ENCODE results near the gene PIP4K2B.

The PIP4K2B gene

DNA sequence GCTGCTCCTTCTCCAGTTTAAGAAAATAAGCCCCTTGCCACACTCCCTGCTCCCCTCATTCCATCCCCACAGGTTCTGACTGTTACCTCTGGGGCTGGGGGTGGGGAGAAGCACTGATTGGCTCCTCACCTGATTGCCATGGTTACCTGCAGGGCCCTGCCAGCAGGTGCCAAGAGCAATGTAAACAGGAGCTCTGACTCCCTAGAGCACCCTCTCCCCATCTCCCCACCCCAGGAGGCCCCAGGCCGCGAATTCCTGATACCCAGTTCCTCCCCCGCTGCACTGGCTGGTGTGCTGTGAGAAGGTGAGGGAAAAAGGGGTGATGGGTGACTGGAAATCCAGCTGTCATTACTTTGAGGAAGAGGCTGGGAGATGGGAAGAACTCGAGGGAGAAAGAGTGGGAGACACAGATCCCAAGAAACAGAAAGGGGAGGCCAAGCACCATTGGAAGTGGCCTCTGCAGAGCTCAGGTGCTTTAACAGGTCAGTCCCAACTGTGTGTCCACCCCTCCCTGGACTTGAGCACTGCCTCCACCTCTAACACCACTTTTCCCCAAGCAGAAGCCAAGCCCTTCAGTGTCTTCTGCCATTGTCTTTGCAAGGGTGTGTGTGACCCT, 55.7 kb downstream of the PIP4K2B start:
- Mint-ChIP-seq H3K4me1 (peaks cover 13% of the 10 kb centered on the region), H3K4me3 (no peak overlapping the region), H3K27me3 (peaks cover 44% of the 10 kb centered on the region), H3K36me3 (ENCODE audit: low read depth) (no peaks in the 10 kb centered on the region), H3K9me3 (no peaks in the 10 kb centered on the region), H3K27ac (no peak overlapping the region)
- ATAC-seq (no peak), DNase-seq (no peak)

DNA sequence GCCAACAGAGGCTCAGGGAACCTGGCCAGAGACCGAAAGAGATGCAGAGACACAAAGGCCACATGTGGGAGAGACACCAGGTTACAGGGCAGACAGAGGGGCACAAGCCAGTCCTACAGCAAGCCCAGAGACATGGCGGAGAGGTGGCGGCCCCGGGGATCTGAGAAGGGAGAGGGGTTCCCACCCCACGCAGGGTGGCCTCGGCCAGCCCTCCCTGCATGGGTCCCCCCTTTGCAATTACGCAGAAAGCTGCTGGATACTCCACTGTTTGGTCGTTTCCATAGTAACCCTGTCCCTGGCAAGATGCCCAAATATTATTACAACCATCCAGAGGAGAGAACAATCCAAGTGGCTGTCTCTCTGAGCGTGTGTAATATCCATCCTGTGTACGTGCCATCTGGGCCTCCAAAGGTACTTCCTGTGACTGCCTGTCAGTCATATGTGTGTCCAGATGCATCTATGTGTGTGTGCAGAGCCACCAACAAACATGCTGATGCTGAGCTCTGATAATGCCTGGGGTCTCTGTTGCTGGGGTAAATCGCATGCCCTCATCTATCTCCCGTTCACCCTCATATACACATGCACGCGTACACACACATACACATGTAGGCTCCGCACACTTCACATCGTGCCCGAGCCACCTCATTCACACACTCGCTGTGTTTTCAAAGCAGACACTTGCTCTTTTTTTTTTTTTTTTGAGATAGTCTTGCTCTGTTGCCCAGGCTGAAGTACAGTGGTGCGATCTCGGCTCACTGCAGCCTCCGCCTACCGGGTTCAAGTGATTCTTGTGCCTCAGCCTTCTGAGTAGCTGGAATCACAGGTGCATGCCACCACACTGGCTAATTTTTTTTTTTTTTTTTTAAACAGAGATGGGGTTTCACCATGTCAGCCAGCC, 56.7 kb downstream of the PIP4K2B start:
- Mint-ChIP-seq H3K4me1 (peaks cover 9% of the 10 kb centered on the region), H3K27ac (no peak overlapping the region), H3K9me3 (no peaks in the 10 kb centered on the region), H3K36me3 (ENCODE audit: low read depth) (no peaks in the 10 kb centered on the region), H3K4me3 (no peak overlapping the region), H3K27me3 (peaks cover 40% of the 10 kb centered on the region)
- ATAC-seq (no peak), DNase-seq (no peak)

DNA sequence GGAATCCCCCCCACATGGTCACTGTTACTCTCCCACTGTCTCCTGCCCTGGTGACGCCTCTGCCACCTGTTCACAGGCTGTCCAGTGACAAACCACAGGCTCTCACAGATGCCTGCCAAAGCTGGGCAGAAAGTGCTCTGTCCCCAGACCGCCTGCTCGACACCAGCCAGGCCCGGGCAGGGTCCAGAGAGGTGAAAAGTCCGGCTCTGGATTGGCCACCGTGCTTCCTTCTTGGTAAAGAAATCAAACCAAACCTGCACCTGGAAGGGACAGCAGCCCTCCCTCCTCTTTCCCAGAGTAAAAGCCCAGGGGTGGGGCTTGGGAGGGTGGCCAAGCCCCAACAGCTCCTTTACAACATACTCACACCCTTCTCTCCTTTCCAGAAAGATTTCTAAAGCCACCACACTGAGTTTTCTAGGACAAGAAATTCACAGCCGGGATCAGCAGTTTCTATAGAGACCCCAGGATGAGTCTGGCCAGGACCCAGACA, 57.4 kb downstream of the PIP4K2B start:
- no peaks in the 10 kb centered on the region for H3K36me3 Mint-ChIP-seq (ENCODE audit: low read depth)
- H3K27ac Mint-ChIP-seq, result no peak overlapping the region
- H3K4me3 Mint-ChIP-seq, result no peak overlapping the region
- no peaks in the 10 kb centered on the region for H3K9me3 Mint-ChIP-seq
- H3K27me3 Mint-ChIP-seq, result peaks cover 40% of the 10 kb centered on the region
- no peak for DNase-seq
- H3K4me1 Mint-ChIP-seq, result peaks cover 9% of the 10 kb centered on the region
- ATAC-seq, result no peak

DNA sequence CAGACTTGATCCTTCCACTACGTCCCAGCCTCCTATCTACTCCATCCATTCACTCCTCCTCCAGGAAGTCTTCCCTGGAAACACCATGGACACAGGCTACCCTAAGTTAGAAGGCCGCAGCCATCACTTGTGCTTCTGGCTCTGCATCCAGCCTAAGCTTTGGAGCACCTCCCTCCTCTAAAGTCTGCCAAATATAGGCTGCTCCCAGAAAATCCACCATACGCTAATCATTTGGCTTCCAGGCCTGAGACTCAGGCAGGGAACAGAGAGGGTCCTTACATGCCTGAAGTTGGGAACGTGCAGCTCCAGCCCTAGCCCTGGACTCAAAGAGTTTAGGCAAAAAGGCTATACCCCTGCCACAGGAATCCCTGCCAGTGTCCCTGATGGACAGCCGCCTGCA, 57.9 kb downstream of the PIP4K2B start:
- Mint-ChIP-seq H3K4me1 (peaks cover 4% of the 10 kb centered on the region), H3K4me3 (no peak overlapping the region), H3K9me3 (no peaks in the 10 kb centered on the region), H3K36me3 (ENCODE audit: low read depth) (no peaks in the 10 kb centered on the region), H3K27me3 (peaks cover 35% of the 10 kb centered on the region), H3K27ac (no peak overlapping the region)
- DNase-seq (no peak), ATAC-seq (no peak)

DNA sequence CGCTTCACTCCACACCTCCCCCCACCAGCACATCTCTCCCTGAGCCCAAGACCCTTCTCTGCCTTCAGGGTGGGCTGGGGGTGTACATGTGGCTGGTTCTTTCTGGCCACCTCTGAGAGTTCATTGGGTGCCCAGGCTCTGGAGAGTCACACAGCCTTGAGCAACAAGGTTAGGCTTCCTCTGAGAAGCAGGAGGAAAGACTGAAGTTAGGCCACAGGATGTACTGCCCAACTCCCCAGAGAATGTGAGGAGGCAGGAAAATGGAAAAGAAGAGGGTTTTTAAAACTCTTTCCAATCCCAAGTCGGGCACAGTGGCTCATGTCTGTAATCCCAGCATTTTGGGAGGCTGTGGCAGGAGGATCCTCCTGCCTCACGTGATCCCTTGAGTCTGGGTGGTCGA, 58.5 kb downstream of the PIP4K2B start:
- Mint-ChIP-seq H3K9me3 (no peaks in the 10 kb centered on the region), H3K4me3 (no peak overlapping the region), H3K4me1 (no peaks in the 10 kb centered on the region), H3K36me3 (ENCODE audit: low read depth) (no peaks in the 10 kb centered on the region), H3K27me3 (peaks cover 28% of the 10 kb centered on the region), H3K27ac (no peak overlapping the region)
- DNase-seq, result no peak
- no peak for ATAC-seq

DNA sequence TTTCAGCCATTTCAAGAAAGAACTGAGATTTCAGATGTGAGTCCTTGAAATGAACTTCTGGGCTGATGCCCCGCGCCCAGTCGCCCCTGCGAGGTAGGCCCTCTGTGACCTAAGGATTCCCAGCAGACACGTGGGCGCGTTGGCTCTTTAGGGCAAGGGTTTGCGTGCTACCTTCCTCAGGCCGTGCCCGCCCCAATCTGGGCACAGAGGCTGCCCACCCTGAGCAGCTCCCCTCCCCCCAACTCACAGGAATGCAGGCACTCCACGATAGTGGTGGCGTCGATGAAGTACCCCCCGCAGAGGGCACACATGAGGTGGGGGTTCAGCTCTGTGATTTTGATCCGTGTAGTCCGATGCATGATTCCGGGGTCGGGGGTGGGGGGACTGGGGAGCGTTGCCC, 59.3 kb downstream of the PIP4K2B start:
- Mint-ChIP-seq H3K4me3 (no peak overlapping the region), H3K27me3 (peaks cover 22% of the 10 kb centered on the region), H3K4me1 (peaks cover 4% of the 10 kb centered on the region), H3K9me3 (no peaks in the 10 kb centered on the region), H3K27ac (no peak overlapping the region), H3K36me3 (ENCODE audit: low read depth) (no peaks in the 10 kb centered on the region)
- ATAC-seq, result no peak
- no peak for DNase-seq

DNA sequence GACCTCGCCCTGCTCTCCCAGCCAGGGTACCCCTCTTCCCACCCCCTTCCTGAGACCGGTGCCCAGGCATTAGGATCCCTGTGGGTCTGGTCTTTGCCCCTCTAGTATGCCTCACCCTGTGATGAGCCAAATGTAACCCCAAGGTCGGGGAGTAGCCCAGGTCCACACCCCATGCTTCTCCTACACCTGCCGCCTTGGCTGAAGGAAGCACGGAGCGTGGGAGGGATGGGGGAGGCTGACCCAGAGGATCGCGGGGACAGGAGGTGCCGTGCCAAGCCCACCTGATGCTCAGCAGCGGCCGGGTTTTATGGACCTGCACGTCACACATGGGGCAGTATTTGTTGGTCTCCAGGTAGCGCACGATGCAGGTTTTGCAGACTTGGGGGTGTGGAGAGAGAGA, 60.1 kb downstream of the PIP4K2B start:
- DNase-seq, result no peak
- H3K27me3 Mint-ChIP-seq, result peaks cover 15% of the 10 kb centered on the region
- peaks cover 2% of the 10 kb centered on the region for H3K36me3 Mint-ChIP-seq (ENCODE audit: low read depth)
- peaks cover 10% of the 10 kb centered on the region for H3K4me1 Mint-ChIP-seq
- H3K4me3 Mint-ChIP-seq, result no peak overlapping the region
- ATAC-seq, result no peak
- no peaks in the 10 kb centered on the region for H3K9me3 Mint-ChIP-seq
- H3K27ac Mint-ChIP-seq, result no peak overlapping the region

DNA sequence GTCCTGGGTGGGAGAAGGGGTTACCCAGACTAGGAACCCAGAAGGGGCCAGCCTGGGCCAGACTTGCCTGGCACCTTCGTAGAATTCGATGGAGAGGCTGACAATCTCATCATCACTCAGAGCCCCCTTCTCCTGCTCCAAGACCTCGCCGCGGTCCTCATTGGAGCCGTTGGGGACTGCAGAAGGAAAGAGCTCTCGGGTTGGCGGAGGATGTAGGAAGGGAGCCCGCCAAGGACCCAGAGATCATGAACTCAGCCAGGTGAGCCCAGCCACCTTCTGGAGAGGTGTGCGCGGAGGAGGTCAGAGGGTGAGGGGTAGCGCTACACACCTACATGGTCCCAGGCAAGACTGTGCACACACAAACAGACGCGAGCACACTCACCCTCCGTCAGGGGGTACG, 60.7 kb downstream of the PIP4K2B start:
- Mint-ChIP-seq H3K9me3 (no peaks in the 10 kb centered on the region), H3K27me3 (peaks cover 11% of the 10 kb centered on the region), H3K4me3 (no peak overlapping the region), H3K4me1 (peaks cover 16% of the 10 kb centered on the region), H3K36me3 (ENCODE audit: low read depth) (peaks cover 2% of the 10 kb centered on the region), H3K27ac (no peak overlapping the region)
- DNase-seq (no peak), ATAC-seq (no peak)

DNA sequence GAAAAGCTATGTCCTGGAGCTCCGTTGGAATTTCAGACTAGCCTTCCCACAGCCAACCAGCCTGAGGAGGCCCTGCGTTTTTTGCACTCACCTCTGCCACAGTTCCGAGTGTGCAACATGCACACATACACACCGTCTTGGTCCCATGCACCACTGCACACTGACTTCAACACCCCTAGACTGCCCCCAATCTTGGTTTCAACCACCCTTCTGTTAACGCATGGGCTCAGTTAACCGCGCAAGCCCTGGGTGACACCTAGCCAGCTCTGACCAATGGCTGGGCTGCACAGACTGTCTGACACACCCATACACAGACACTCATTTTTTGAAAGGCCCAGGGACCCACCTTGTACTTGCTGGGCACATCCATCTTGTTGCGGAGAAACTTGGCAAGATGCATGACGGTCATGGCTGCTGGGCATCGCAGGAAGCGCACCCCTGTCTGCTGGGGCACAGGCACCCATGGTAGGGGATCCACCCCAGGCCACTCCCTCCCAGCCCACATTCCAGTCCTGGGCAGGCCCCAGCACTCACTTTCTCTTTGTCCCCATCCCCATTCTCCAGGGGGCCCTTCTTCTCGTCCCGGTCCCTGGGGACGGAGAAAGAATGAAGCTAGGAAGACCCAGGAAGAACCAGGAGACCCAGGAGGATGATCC, 61.2 kb downstream of the PIP4K2B start:
- Mint-ChIP-seq H3K27ac (no peak overlapping the region), H3K4me1 (peaks cover 22% of the 10 kb centered on the region), H3K9me3 (no peaks in the 10 kb centered on the region), H3K4me3 (no peak overlapping the region), H3K36me3 (ENCODE audit: low read depth) (peaks cover 2% of the 10 kb centered on the region), H3K27me3 (peaks cover 5% of the 10 kb centered on the region)
- ATAC-seq (no peak), DNase-seq (no peak)

DNA sequence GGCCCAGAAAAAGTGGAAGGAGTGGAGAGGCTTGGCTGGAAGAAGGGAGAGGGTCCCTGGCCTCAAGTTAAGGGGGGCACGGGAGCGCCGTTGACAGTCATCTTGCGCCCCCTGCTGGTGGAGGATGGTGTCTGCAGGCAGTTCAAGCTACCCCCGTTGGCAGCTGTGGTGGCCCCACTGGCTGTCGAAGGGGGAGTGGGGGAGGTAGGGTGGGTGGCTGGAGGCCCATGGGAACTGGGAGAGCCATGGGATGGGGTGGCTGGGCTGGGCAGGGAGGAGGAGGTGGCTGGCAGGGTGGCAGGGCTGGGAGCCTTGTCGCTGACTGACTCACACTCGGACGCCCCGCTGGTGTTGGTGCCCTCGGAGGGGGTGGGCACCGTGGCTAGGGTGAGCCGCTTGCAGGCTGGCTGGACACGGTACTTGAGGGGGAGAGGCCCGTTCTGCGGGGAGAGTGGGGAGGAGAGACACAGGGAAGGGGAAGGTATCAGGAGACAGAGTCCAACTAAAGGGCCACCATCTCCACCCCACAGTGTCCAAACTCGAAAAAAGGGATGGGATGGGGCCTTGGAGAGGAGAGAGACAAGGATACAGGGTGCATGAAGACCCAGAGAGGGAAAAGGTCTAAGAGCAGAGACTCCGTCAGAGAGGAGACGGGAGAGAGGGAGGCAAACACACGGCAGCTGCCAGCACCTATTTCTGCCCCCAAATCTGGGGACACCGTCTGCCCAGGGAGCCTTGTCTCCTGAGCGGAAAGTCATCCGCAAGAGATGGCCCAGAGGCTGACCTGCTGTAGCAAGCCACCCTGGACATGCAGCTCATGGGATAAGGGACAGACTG, 64.0 kb downstream of the PIP4K2B start:
- Mint-ChIP-seq H3K27me3 (peaks cover 2% of the 10 kb centered on the region), H3K27ac (peak overlapping the region; percentile 95), H3K9me3 (no peaks in the 10 kb centered on the region), H3K36me3 (ENCODE audit: low read depth) (peaks cover 10% of the 10 kb centered on the region), H3K4me3 (no peak overlapping the region), H3K4me1 (peaks cover 41% of the 10 kb centered on the region)
- ATAC-seq (no peak), DNase-seq (peak; percentile 87)

DNA sequence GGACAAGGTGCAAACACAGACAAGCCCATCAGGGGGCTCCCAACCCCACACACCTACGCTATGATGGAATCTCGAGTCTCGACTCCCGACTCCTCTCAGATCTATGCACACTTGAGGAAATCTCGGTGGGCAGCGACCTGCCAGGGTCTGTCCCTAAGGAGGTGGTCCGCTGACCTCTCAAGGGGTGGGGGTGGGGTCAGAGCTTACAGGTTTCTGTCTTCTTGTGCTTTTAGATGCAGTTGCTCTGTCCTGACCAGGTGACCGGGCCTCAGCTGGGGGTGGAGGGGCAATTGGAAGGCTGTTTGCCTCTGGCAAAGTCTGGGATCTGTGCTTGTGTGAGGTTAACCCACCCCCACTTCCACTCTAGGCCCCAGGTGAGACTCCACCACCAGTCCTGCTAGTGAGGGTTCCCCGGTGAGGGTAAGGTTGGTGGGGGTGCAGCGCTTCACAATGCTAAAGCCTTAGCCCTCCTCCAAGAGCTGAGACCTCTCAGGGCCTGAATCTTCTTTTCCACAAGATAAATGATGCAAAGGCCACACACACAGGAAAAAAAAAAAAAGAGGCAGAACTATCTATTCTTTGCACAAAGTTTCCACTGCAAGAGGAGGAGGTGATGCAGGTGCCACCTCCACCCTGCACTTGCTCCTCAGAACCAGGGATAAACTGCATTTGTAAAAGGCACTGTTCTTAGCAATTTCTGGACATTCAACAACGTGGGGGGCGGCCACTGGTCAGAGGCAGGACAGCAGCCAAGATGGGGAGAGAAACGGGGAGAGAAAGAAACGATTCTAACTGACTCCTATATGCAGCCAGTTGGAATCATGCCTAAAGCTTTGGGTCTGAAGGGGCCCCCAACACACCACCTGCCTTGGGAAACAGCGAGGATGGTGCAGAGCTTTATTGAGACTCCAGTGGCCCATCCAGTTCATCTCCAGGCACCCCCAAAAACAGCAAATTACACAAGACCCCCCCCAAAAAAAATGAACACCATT, 65.1 kb downstream of the PIP4K2B start:
- Mint-ChIP-seq H3K27ac (peak overlapping the region; percentile 95), H3K4me3 (peak overlapping the region; percentile 64), H3K4me1 (peaks cover 44% of the 10 kb centered on the region), H3K27me3 (peaks cover 2% of the 10 kb centered on the region), H3K9me3 (no peaks in the 10 kb centered on the region), H3K36me3 (ENCODE audit: low read depth) (peaks cover 10% of the 10 kb centered on the region)
- DNase-seq (no peak), ATAC-seq (peak; percentile 55)

DNA sequence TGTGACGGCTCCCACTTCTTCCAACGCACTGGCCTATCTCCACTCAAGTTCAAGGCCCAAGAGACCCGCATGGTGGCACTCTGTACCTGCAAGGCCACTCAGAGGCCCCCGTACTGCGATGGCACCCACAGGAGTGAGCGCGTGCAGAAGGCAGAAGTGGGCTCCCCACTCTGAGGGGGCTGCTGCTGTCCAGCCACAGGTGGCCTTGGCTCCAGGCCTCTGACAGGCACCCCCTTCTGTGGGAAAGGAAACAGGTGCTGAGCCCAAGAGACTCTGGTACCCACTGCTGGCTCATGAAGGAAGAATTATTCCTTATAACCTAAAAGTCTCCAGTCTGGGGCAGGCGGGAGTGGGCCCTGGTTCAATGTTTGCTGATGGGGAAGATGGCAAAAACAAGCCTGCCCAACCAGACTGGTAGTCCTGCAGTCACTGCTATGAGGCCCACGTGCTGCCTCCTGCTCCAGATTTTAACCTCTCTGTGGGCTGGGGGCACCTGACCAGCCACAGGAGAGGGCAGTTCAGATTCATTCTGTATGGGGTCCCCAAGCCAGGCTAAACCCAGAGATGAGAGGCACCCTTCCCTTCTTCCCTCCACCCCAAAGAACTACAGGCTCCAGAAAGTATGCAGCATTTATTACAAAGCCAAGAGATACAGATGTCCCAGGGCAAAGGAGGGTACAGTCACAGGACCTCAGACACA, 65.9 kb downstream of the PIP4K2B start:
- peak overlapping the region; percentile 95 for H3K27ac Mint-ChIP-seq
- peaks cover 2% of the 10 kb centered on the region for H3K27me3 Mint-ChIP-seq
- DNase-seq (no peak), ATAC-seq (no peak)
- no peaks in the 10 kb centered on the region for H3K9me3 Mint-ChIP-seq
- H3K4me3 Mint-ChIP-seq, result peak overlapping the region; percentile 99
- H3K36me3 Mint-ChIP-seq (ENCODE audit: low read depth), result peaks cover 10% of the 10 kb centered on the region
- peaks cover 52% of the 10 kb centered on the region for H3K4me1 Mint-ChIP-seq
